ENCODE data around the gene PRKAG3. TPM values are rescaled to one million over a fixed set of nuclear protein-coding genes. Genes with fewer than 3 reads are reported as not detected.

The PRKAG3 gene
- polyA plus RNA-seq, 10 donors, result 6.1 to 32.1 (median 24.6) TPM

GRCh38 chr2:218815244-218815637 is 16.4 kb downstream of the PRKAG3 start:
- DNase-seq, result no peak

GRCh38 chr2:218814540-218815243 is 16.9 kb downstream of the PRKAG3 start:
- DNase-seq, result no peak

- DNase-seq, result no peak
Observed at GRCh38 chr2:218813771-218814460, 17.7 kb downstream of the PRKAG3 start.

- DNase-seq, result no peak
Observed at GRCh38 chr2:218812861-218813260, 18.7 kb downstream of the PRKAG3 start.

GRCh38 chr2:218812096-218812815 is 19.3 kb downstream of the PRKAG3 start:
- DNase-seq, result no peak

GRCh38 chr2:218811382-218811781 is 20.2 kb downstream of the PRKAG3 start:
- DNase-seq, result peak in 1 of 3 donors; percentile 12

GRCh38 chr2:218810256-218810655 is 21.3 kb downstream of the PRKAG3 start:
- no peak for DNase-seq

- no peak for DNase-seq
Observed at GRCh38 chr2:218809515-218809914, 22.1 kb downstream of the PRKAG3 start.

GRCh38 chr2:218807626-218808025 is 24.0 kb downstream of the PRKAG3 start:
- no peak for DNase-seq

GRCh38 chr2:218806346-218806978 is 25.1 kb downstream of the PRKAG3 start:
- peak; percentile 37 to 97 (median 73) for DNase-seq

GRCh38 chr2:218805627-218806026 is 26.0 kb downstream of the PRKAG3 start:
- DNase-seq, result peak; percentile 57 to 61 (median 58)

- DNase-seq, result no peak
Observed at GRCh38 chr2:218804817-218805216, 26.8 kb downstream of the PRKAG3 start.

- no peak for DNase-seq
Observed at GRCh38 chr2:218802386-218802994, 29.1 kb downstream of the PRKAG3 start.

GRCh38 chr2:218799990-218800389 is 31.6 kb downstream of the PRKAG3 start:
- no peak for DNase-seq

- DNase-seq, result no peak
Observed at GRCh38 chr2:218798767-218799504, 32.7 kb downstream of the PRKAG3 start.

- no peak for DNase-seq
Observed at GRCh38 chr2:218796691-218797090, 34.9 kb downstream of the PRKAG3 start.

GRCh38 chr2:218792433-218792832 is 39.2 kb downstream of the PRKAG3 start:
- no peak for DNase-seq

- DNase-seq, result no peak
Observed at GRCh38 chr2:218788529-218789255, 42.9 kb downstream of the PRKAG3 start.

- no peak for DNase-seq
Observed at GRCh38 chr2:218786133-218786532, 45.5 kb downstream of the PRKAG3 start.

- DNase-seq, result no peak
Observed at GRCh38 chr2:218785103-218785502, 46.5 kb downstream of the PRKAG3 start.

Data from muscle of back (tissue), 11 donors.